ENCODE results near the gene RFX8.

Gene RFX8

GRCh38 chr2:101399021-101399799 lies 75.7 kb downstream of the RFX8 start:
- H4K20me1 ChIP-seq (ENCODE audit: insufficient read depth, low read length) = no peaks in the 10 kb centered on the region
- H3K27me3 ChIP-seq (ENCODE audit: insufficient read depth, low read length, poor library complexity) = no peaks in the 10 kb centered on the region
- H3K4me1 ChIP-seq (ENCODE audit: insufficient read depth, low read length) = no peaks in the 10 kb centered on the region
- H3K79me2 ChIP-seq (ENCODE audit: insufficient read depth, low read length) = no peaks in the 10 kb centered on the region
- no peak overlapping the region for H3K27ac ChIP-seq (ENCODE audit: low read length)
- no peak overlapping the region for H3K9ac ChIP-seq (ENCODE audit: low read depth, low read length)
- TF ChIP-seq CTCF (IDR thresholded peaks at IDR 0.05; ENCODE audit: borderline replicate concordance, extremely low read depth, low read length, poor library complexity, severe bottlenecking) (no peak), EZH2 (IDR thresholded peaks at IDR 0.05; ENCODE audit: borderline replicate concordance, low read depth, low read length, severe bottlenecking) (no peak)
- no peak overlapping the region for H3K4me3 ChIP-seq (ENCODE audit: low read depth in 1 of 2, low read length in 2 of 2)
- no peaks in the 10 kb centered on the region for H3K9me3 ChIP-seq (ENCODE audit: insufficient read depth, low read length, severe bottlenecking)
- ATAC-seq (ENCODE audit: insufficient read depth, low read depth) (no peak), DNase-seq (no peak)
- H2AFZ ChIP-seq (ENCODE audit: low read depth, low read length) = no peak overlapping the region
- peaks cover 18% of the 10 kb centered on the region for H3K36me3 ChIP-seq (ENCODE audit: insufficient read depth, low read length)
- no peak overlapping the region for H3K4me2 ChIP-seq (ENCODE audit: insufficient read depth, low read length)

- TF ChIP-seq EZH2 (IDR thresholded peaks at IDR 0.05; ENCODE audit: borderline replicate concordance, low read depth, low read length, severe bottlenecking) (no peak), CTCF (IDR thresholded peaks at IDR 0.05; ENCODE audit: borderline replicate concordance, extremely low read depth, low read length, poor library complexity, severe bottlenecking) (no peak)
- Histone ChIP-seq H3K4me2 (ENCODE audit: insufficient read depth, low read length) (no peak overlapping the region), H2AFZ (ENCODE audit: low read depth, low read length) (no peak overlapping the region), H3K27me3 (ENCODE audit: insufficient read depth, low read length, poor library complexity) (no peaks in the 10 kb centered on the region), H4K20me1 (ENCODE audit: insufficient read depth, low read length) (no peaks in the 10 kb centered on the region), H3K9me3 (ENCODE audit: insufficient read depth, low read length, severe bottlenecking) (no peaks in the 10 kb centered on the region), H3K27ac (ENCODE audit: low read length) (no peak overlapping the region), H3K9ac (ENCODE audit: low read depth, low read length) (no peak overlapping the region), H3K36me3 (ENCODE audit: insufficient read depth, low read length) (peaks cover 18% of the 10 kb centered on the region), H3K4me3 (ENCODE audit: low read depth in 1 of 2, low read length in 2 of 2) (no peak overlapping the region), H3K79me2 (ENCODE audit: insufficient read depth, low read length) (no peaks in the 10 kb centered on the region), H3K4me1 (ENCODE audit: insufficient read depth, low read length) (no peaks in the 10 kb centered on the region)
- ATAC-seq (ENCODE audit: insufficient read depth, low read depth) = no peak
- no peak for DNase-seq
Measured at GRCh38 chr2:101398116-101398821, 76.6 kb downstream of the RFX8 start.

GRCh38 chr2:101396316-101396717 lies 78.6 kb downstream of the RFX8 start:
- no peak for ATAC-seq (ENCODE audit: insufficient read depth, low read depth)
- Histone ChIP-seq H3K4me2 (ENCODE audit: insufficient read depth, low read length) (no peak overlapping the region), H3K27me3 (ENCODE audit: insufficient read depth, low read length, poor library complexity) (no peaks in the 10 kb centered on the region), H3K36me3 (ENCODE audit: insufficient read depth, low read length) (peaks cover 5% of the 10 kb centered on the region; the same call in 1 of the 2 replicates), H3K9ac (ENCODE audit: low read depth, low read length) (no peak overlapping the region), H3K4me1 (ENCODE audit: insufficient read depth, low read length) (no peaks in the 10 kb centered on the region), H3K4me3 (ENCODE audit: low read depth in 1 of 2, low read length in 2 of 2) (no peak overlapping the region), H3K27ac (ENCODE audit: low read length) (no peak overlapping the region), H4K20me1 (ENCODE audit: insufficient read depth, low read length) (no peaks in the 10 kb centered on the region), H3K9me3 (ENCODE audit: insufficient read depth, low read length, severe bottlenecking) (no peaks in the 10 kb centered on the region), H2AFZ (ENCODE audit: low read depth, low read length) (no peak overlapping the region), H3K79me2 (ENCODE audit: insufficient read depth, low read length) (no peaks in the 10 kb centered on the region)
- DNase-seq = no peak
- TF ChIP-seq CTCF (IDR thresholded peaks at IDR 0.05; ENCODE audit: borderline replicate concordance, extremely low read depth, low read length, poor library complexity, severe bottlenecking) (no peak), EZH2 (IDR thresholded peaks at IDR 0.05; ENCODE audit: borderline replicate concordance, low read depth, low read length, severe bottlenecking) (no peak)

All from DND-41 (cell line).